ENCODE data around the gene ZNF850. TPM values are rescaled to one million over a fixed set of nuclear protein-coding genes. Genes with fewer than 3 reads are reported as not detected.
A peak's percentile ranks its signal among the peaks of the same experiment; 100 is the strongest.

ZNF850 gene
- total RNA-seq, 1 experiment from 2014 or later = 1.4 TPM

DNA sequence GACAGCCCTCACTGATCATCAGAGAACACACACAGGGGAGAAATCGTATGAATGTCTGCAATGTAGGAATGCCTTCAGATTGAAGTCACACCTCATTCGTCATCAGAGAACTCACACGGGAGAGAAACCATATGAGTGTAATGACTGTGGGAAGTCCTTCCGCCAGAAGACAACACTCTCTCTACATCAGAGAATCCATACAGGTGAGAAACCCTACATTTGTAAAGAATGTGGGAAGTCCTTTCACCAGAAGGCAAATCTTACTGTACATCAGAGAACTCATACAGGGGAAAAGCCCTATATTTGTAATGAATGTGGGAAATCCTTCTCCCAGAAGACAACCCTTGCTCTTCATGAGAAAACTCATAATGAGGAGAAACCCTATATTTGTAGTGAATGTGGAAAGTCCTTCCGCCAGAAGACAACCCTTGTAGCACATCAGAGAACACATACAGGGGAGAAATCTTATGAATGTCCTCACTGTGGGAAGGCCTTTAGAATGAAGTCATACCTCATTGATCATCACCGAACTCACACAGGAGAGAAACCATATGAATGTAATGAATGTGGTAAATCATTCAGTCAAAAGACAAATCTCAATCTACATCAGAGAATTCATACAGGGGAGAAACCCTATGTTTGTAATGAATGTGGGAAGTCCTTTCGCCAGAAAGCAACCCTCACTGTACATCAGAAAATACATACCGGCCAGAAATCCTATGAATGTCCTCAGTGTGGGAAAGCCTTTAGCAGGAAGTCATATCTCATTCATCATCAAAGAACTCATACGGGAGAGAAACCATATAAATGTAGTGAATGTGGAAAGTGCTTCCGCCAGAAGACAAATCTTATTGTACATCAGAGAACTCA is 52.7 kb downstream of the ZNF850 start:
- ATAC-seq = no peak
- Histone ChIP-seq H3K4me2 (ENCODE audit: low read length) (no peak overlapping the region), H3K27ac (ENCODE audit: low read depth, low read length) (no peak overlapping the region), H2AFZ (ENCODE audit: low read depth, low read length, poor library complexity, severe bottlenecking) (no peak overlapping the region), H3K9me3 (ENCODE audit: control insufficient read depth in 1 of 2, insufficient read depth in 1 of 2, low read depth in 1 of 2, low read length in 2 of 2) (peaks cover 43 to 47% of the 10 kb centered on the region in 2 experiments; a peak in 3 of 4 replicates), H3K27me3 (ENCODE audit: insufficient read depth, low read length) (no peaks in the 10 kb centered on the region), H3K9ac (ENCODE audit: low read length) (no peak overlapping the region), H3K9me2 (ENCODE audit: insufficient read depth) (no peaks in the 10 kb centered on the region), H3K4me1 (ENCODE audit: control insufficient read depth in 1 of 2, insufficient read depth in 2 of 2, low read length in 2 of 2) (no peaks in the 10 kb centered on the region), H3K4me3 (replicated peaks in 1 of 2; ENCODE audit: low read depth in 1 of 2, low read length in 2 of 2) (no peak overlapping the region), H4K20me1 (ENCODE audit: insufficient read depth) (no peaks in the 10 kb centered on the region), H3K36me3 (ENCODE audit: control insufficient read depth in 1 of 2, insufficient read depth in 2 of 2, low read length in 2 of 2) (peaks cover 10 to 50% of the 10 kb centered on the region in 2 experiments), H3K79me2 (ENCODE audit: insufficient read depth, low read length) (no peaks in the 10 kb centered on the region)
- ChIA-PET RAD21 (ENCODE audit: low non-redundant PET in 1 of 2, low total read pairs in 2 of 2, uncharacterized antibody in 2 of 2, unreplicated experiment in 2 of 2) (no interaction called here), CTCF (no interaction called here), POLR2A (no interaction called here)
- DNase-seq (ENCODE audit: low read depth, low spot score) = no peak
- no peak for TF ChIP-seq SIN3A (IDR thresholded peaks at IDR 0.05; ENCODE audit: low read depth)
- no peak for TF ChIP-seq ELF1 (IDR thresholded peaks at IDR 0.05; ENCODE audit: borderline replicate concordance, low read depth)
- no peak for TF ChIP-seq POLR2AphosphoS5 (IDR thresholded peaks at IDR 0.05; ENCODE audit: low read depth, low read length)
- TF ChIP-seq CEBPB (IDR thresholded peaks at IDR 0.05; ENCODE audit: low read depth) = no peak
- TF ChIP-seq TCF7L2 (IDR thresholded peaks at IDR 0.05; ENCODE audit: borderline replicate concordance, extremely low read depth, insufficient read depth, insufficient read length) = no peak
- TF ChIP-seq POLR2A (IDR thresholded peaks at IDR 0.05; ENCODE audit: borderline replicate concordance, extremely low read depth, insufficient read depth, insufficient read length) = no peak
- TF ChIP-seq, protein P1, sequence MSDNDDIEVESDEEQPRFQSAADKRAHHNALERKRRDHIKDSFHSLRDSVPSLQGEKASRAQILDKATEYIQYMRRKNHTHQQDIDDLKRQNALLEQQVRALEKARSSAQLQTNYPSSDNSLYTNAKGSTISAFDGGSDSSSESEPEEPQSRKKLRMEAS (IDR thresholded peaks at IDR 0.05) = no peak
- TF ChIP-seq ZNF274 (IDR thresholded peaks at IDR 0.05; ENCODE audit: low read depth, low read length) = peak; percentile 97
- TF ChIP-seq SRF (IDR thresholded peaks at IDR 0.05; ENCODE audit: low read depth) = no peak
- intact Hi-C loops (cut with micrococcal nuclease) = no loop called here
- BruUV-seq (replicated peaks) = no TSS peak

DNA sequence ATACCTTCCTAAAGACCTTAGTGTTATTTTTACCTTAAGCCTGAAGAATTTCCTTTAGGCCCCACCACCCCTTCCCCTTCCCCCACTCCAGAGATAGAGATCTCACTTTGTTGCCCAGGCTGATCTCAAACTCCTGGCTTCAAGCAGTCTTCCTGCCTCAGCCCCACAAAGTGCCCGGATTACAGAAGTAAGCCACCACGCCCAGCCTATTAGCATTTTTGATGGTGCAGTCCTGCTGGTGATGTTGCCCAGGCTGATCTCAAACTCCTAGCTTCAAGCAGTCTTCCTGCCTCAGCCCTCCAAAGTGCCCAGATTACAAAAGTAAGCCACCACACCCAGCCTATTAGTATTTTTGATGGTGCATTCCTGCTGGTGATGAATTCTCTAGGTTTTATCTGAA is 63.2 kb downstream of the ZNF850 start:
- H3K4me3 ChIP-seq (replicated peaks in 1 of 2; ENCODE audit: low read depth in 1 of 2, low read length in 2 of 2) = no peak overlapping the region
- H3K4me2 ChIP-seq (ENCODE audit: low read length) = no peak overlapping the region
- ChIA-PET RAD21 (ENCODE audit: low non-redundant PET in 1 of 2, low total read pairs in 2 of 2, uncharacterized antibody in 2 of 2, unreplicated experiment in 2 of 2) (no interaction called here), CTCF (no interaction called here), POLR2A (no interaction called here)
- ATAC-seq (no peak), DNase-seq (ENCODE audit: low read depth, low spot score) (no peak)
- H3K9me2 ChIP-seq (ENCODE audit: insufficient read depth) = no peaks in the 10 kb centered on the region
- no peak overlapping the region for H2AFZ ChIP-seq (ENCODE audit: low read depth, low read length, poor library complexity, severe bottlenecking)
- H3K9ac ChIP-seq (ENCODE audit: low read length) = no peak overlapping the region
- no peak overlapping the region for H3K27ac ChIP-seq (ENCODE audit: low read depth, low read length)
- H3K9me3 ChIP-seq (ENCODE audit: control insufficient read depth in 1 of 2, insufficient read depth in 1 of 2, low read depth in 1 of 2, low read length in 2 of 2) = peaks cover 44 to 56% of the 10 kb centered on the region in 2 experiments; a peak in 3 of 4 replicates
- no peaks in the 10 kb centered on the region for H3K27me3 ChIP-seq (ENCODE audit: insufficient read depth, low read length)
- H3K79me2 ChIP-seq (ENCODE audit: insufficient read depth, low read length) = peaks cover 70% of the 10 kb centered on the region
- intact Hi-C loops (cut with micrococcal nuclease) = no loop called here
- H3K4me1 ChIP-seq (ENCODE audit: control insufficient read depth in 1 of 2, insufficient read depth in 2 of 2, low read length in 2 of 2) = no peaks in the 10 kb centered on the region
- H3K36me3 ChIP-seq (ENCODE audit: control insufficient read depth in 1 of 2, insufficient read depth in 2 of 2, low read length in 2 of 2) = peaks cover 6 to 26% of the 10 kb centered on the region in 2 experiments; a peak in 3 of 4 replicates
- no peaks in the 10 kb centered on the region for H4K20me1 ChIP-seq (ENCODE audit: insufficient read depth)
- no TSS peak for BruUV-seq (replicated peaks)
- TF ChIP-seq, protein P1 (IDR thresholded peaks at IDR 0.05) = no peak
- TF ChIP-seq ELF1 (IDR thresholded peaks at IDR 0.05; ENCODE audit: borderline replicate concordance, low read depth) (no peak), RAD21 (IDR thresholded peaks at IDR 0.05; ENCODE audit: low read depth) (no peak), SRF (IDR thresholded peaks at IDR 0.05; ENCODE audit: low read depth) (no peak), JUND (IDR thresholded peaks at IDR 0.05) (no peak)
- TF ChIP-seq, protein P2, sequence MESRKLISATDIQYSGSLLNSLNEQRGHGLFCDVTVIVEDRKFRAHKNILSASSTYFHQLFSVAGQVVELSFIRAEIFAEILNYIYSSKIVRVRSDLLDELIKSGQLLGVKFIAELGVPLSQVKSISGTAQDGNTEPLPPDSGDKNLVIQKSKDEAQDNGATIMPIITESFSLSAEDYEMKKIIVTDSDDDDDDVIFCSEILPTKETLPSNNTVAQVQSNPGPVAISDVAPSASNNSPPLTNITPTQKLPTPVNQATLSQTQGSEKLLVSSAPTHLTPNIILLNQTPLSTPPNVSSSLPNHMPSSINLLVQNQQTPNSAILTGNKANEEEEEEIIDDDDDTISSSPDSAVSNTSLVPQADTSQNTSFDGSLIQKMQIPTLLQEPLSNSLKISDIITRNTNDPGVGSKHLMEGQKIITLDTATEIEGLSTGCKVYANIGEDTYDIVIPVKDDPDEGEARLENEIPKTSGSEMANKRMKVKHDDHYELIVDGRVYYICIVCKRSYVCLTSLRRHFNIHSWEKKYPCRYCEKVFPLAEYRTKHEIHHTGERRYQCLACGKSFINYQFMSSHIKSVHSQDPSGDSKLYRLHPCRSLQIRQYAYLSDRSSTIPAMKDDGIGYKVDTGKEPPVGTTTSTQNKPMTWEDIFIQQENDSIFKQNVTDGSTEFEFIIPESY (IDR thresholded peaks at IDR 0.05; ENCODE audit: extremely low read depth, insufficient replicate concordance, low read length) = no peak
- TF ChIP-seq, protein P3, sequence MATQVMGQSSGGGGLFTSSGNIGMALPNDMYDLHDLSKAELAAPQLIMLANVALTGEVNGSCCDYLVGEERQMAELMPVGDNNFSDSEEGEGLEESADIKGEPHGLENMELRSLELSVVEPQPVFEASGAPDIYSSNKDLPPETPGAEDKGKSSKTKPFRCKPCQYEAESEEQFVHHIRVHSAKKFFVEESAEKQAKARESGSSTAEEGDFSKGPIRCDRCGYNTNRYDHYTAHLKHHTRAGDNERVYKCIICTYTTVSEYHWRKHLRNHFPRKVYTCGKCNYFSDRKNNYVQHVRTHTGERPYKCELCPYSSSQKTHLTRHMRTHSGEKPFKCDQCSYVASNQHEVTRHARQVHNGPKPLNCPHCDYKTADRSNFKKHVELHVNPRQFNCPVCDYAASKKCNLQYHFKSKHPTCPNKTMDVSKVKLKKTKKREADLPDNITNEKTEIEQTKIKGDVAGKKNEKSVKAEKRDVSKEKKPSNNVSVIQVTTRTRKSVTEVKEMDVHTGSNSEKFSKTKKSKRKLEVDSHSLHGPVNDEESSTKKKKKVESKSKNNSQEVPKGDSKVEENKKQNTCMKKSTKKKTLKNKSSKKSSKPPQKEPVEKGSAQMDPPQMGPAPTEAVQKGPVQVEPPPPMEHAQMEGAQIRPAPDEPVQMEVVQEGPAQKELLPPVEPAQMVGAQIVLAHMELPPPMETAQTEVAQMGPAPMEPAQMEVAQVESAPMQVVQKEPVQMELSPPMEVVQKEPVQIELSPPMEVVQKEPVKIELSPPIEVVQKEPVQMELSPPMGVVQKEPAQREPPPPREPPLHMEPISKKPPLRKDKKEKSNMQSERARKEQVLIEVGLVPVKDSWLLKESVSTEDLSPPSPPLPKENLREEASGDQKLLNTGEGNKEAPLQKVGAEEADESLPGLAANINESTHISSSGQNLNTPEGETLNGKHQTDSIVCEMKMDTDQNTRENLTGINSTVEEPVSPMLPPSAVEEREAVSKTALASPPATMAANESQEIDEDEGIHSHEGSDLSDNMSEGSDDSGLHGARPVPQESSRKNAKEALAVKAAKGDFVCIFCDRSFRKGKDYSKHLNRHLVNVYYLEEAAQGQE (IDR thresholded peaks at IDR 0.05; ENCODE audit: low read depth) = no peak

Data from HCT116 (cell line).